ENCODE results near the gene PACS2. TPM values are rescaled to one million over a fixed set of nuclear protein-coding genes. Genes with fewer than 3 reads are reported as not detected.

The PACS2 gene
- total RNA-seq, 1 experiment from 2014 or later = 43.3 TPM

GRCh38 chr14:105280525-105280924, 34.0 kb upstream of the PACS2 start:
- H3K36me3 ChIP-seq (ENCODE audit: low read depth) = no peaks in the 10 kb centered on the region
- ChIA-PET CTCF (no interaction called here), POLR2A (ENCODE audit: unreplicated experiment) (no interaction called here)
- H3K4me2 ChIP-seq = no peak overlapping the region
- H3K9me2 ChIP-seq (ENCODE audit: insufficient read depth) = no peaks in the 10 kb centered on the region
- H3K4me3 ChIP-seq = no peak overlapping the region
- no peaks in the 10 kb centered on the region for H3K9me3 ChIP-seq (ENCODE audit: insufficient read depth, low read depth)
- no peaks in the 10 kb centered on the region for H3K27me3 ChIP-seq (ENCODE audit: insufficient read depth, low read depth)
- no peaks in the 10 kb centered on the region; the same call in 1 of the 2 replicates for H3K79me2 ChIP-seq (ENCODE audit: low read depth)
- no peak overlapping the region for H2AFZ ChIP-seq
- no peak for DNase-seq
- H3K27ac ChIP-seq = no peak overlapping the region
- no peaks in the 10 kb centered on the region for H3F3A ChIP-seq (ENCODE audit: insufficient read depth, low read depth)
- intact Hi-C loops (cut with micrococcal nuclease; ENCODE audit: unreplicated experiment) = loop anchor here (2.0 to 5.0 kb wide), 3 partner anchors 78 to 308 kb away; no protein-coding TSS in a partner anchor
- H4K20me1 ChIP-seq (ENCODE audit: insufficient read depth) = peaks cover 38% of the 10 kb centered on the region
- TF ChIP-seq CTCF (conservative IDR thresholded peaks at IDR 0.05) (no peak), EZH2 (IDR thresholded peaks at IDR 0.05; ENCODE audit: low read depth) (no peak)
- no TSS peak for BruUV-seq (replicated peaks)
- H3K4me1 ChIP-seq (replicated peaks; ENCODE audit: insufficient read depth) = no peaks in the 10 kb centered on the region

- H3K36me3 ChIP-seq (ENCODE audit: low read depth) = no peaks in the 10 kb centered on the region
- H3K9me3 ChIP-seq (ENCODE audit: insufficient read depth, low read depth) = no peaks in the 10 kb centered on the region
- POLR2A ChIA-PET (ENCODE audit: unreplicated experiment) = no interaction called here
- H3K4me3 ChIP-seq = no peak overlapping the region
- intact Hi-C loops (cut with micrococcal nuclease; ENCODE audit: unreplicated experiment) = loop anchor here (2.0 to 5.0 kb wide), 3 partner anchors 79 to 309 kb away; no protein-coding TSS in a partner anchor
- H3K4me1 ChIP-seq (replicated peaks; ENCODE audit: insufficient read depth) = no peaks in the 10 kb centered on the region
- BruUV-seq (replicated peaks) = no TSS peak
- TF ChIP-seq EZH2 (IDR thresholded peaks at IDR 0.05; ENCODE audit: low read depth) (no peak), CTCF (conservative IDR thresholded peaks at IDR 0.05) (peak; percentile 69)
- no peaks in the 10 kb centered on the region for H3K9me2 ChIP-seq (ENCODE audit: insufficient read depth)
- no peaks in the 10 kb centered on the region; the same call in 1 of the 2 replicates for H3K79me2 ChIP-seq (ENCODE audit: low read depth)
- H3F3A ChIP-seq (ENCODE audit: insufficient read depth, low read depth) = no peaks in the 10 kb centered on the region
- H4K20me1 ChIP-seq (ENCODE audit: insufficient read depth) = peaks cover 38% of the 10 kb centered on the region
- DNase-seq = peak in 1 of 2 experiments; percentile 20
- H3K27me3 ChIP-seq (ENCODE audit: insufficient read depth, low read depth) = no peaks in the 10 kb centered on the region
- no peak overlapping the region for H3K4me2 ChIP-seq
- H3K27ac ChIP-seq = no peak overlapping the region
- no peak overlapping the region for H2AFZ ChIP-seq
- CTCF ChIA-PET = no interaction called here
These were observed 33.0 kb upstream of the PACS2 start for GRCh38 chr14:105281371-105282097.

- Histone ChIP-seq H3K4me3 (no peak overlapping the region), H3F3A (ENCODE audit: insufficient read depth, low read depth) (no peaks in the 10 kb centered on the region), H3K9me3 (ENCODE audit: insufficient read depth, low read depth) (no peaks in the 10 kb centered on the region), H3K9me2 (ENCODE audit: insufficient read depth) (no peaks in the 10 kb centered on the region), H3K36me3 (ENCODE audit: low read depth) (no peaks in the 10 kb centered on the region), H3K27me3 (ENCODE audit: insufficient read depth, low read depth) (no peaks in the 10 kb centered on the region), H3K4me1 (replicated peaks; ENCODE audit: insufficient read depth) (no peaks in the 10 kb centered on the region), H3K4me2 (no peak overlapping the region), H4K20me1 (ENCODE audit: insufficient read depth) (peaks cover 38% of the 10 kb centered on the region), H3K79me2 (ENCODE audit: low read depth) (no peaks in the 10 kb centered on the region; the same call in 1 of the 2 replicates), H3K27ac (no peak overlapping the region), H2AFZ (no peak overlapping the region)
- ChIA-PET POLR2A (ENCODE audit: unreplicated experiment) (no interaction called here), CTCF (no interaction called here)
- BruUV-seq (replicated peaks) = no TSS peak
- no peak for DNase-seq
- intact Hi-C loops (cut with micrococcal nuclease; ENCODE audit: unreplicated experiment) = loop anchor here (5.0 kb wide), 1 partner anchor 310 kb away; no protein-coding TSS in a partner anchor
- no peak for TF ChIP-seq EZH2 (IDR thresholded peaks at IDR 0.05; ENCODE audit: low read depth)
- peak; percentile 34; the same call in 1 of the 2 replicates for TF ChIP-seq CTCF (conservative IDR thresholded peaks at IDR 0.05)
These were observed 32.3 kb upstream of the PACS2 start for GRCh38 chr14:105282098-105282725.

All from PC-9 (cell line).